ENCODE data around the gene FKBP15. TPM values are rescaled to one million over a fixed set of nuclear protein-coding genes. Genes with fewer than 3 reads are reported as not detected.
"Not testable (repeated sequence)": the region's sequence is repeated elsewhere in the genome, so short reads cannot be mapped to it uniquely, and the experiment has no call there.

FKBP15 gene
- total RNA-seq, 1 experiment from 2014 or later = 23.7 TPM

DNA sequence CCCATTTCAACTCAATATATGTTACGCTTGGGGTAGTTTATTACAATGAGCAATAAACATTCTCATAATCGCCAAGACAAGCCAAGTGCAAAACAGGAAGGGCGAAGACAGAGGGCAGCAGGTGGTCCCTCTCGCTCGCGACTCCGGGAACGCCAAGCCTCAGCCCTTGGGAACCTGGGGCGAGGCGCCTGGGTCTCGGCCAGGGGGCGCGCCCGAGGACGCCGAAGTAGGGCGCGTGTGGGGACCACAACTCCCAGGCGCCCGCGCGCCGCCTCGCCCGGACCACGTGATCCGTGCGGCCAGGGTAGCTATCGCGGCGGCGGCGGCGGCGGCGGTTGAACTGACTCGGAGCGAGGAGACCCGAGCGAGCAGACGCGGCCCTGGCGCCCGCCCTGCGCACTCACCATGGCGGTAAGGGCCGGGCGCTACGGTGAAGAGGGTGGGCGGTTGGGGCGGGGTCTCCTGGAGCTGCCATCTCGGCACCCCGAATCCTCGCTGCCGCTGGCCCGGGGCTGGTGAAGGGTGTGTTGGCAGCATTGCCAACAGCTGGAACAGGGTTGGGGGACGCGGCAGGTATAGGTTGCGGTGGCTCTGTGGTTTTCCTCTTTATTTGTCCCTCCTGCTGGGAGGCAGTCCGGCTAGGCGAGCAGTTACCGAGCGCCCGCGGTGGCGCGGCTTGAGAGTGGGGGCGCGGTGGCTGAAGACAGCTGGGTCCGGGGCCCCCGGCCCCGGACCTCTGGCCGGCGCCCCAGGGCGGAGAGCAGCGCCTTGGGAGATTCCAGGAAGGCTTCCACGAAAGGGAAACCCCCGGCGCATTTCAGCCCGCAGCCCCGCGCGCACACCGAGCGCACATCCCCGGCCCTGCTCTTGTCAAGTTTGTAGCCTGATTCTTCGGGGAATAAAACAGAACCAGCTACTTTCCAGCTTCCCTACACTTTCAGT, 70.1 kb downstream of the FKBP15 start, which contains the start of gene SLC31A2:
TSS of gene SLC31A2 (plus strand) at position 338 of the 942 bp plus-strand sequence. CDS start at position 406, 68 bp downstream.
- peak; percentile 69 for DNase-seq (ENCODE audit: low spot score)

DNA sequence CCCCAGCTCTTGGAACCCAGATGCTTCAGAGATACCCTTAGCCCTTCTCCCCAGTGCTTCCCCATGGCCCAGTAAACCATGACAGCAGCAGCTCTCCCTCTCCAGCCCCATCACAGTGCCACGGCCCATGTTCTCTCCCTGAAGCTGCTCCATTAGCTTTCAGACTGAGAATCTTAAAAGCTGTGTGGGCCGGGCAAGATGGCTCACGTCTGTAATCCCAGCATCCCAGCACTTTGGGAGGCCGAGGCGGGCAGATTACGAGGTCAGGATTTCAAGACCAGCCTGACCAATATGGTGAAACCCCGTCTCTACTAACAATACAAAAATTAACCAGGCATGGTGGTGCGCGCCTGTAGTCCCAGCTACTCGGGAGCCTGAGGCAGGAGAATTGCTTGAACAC, 71.5 kb downstream of the FKBP15 start:
- DNase-seq (ENCODE audit: low spot score) = not testable (repeated sequence)

DNA sequence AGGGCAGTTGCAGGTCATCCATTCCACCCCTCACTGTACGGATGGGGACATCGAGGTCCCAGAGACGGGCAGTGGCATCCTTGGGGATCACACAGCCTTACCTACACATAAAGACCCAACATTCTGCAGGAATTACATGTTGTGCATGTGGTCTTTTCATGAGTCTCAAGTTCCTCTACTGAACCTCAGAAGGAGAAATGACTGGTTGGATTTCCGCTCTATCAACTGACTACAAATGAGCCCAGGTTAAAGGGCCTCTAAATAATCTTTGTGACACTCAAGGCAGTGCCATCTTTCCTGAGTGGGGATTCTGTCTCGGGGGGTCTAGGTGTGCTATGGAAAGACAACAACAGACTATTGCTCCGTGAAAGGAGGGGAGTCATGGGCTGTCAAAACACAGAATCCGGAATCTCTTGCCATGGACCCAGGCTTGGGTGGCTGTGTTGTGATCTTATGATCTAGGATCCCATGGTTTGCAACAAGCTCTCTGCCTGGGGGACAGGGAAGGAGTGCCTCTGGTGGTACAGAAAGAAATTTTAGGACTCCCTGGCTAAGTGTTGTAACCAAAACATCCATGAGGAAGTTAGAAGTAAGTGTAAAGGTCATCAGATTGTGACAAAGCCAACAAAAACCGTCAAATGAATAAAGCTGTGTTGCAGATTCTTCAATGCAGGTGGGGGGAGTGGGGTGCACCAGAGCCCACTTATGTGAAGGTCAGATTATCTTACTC, 72.1 kb downstream of the FKBP15 start:
- no peak for DNase-seq (ENCODE audit: low spot score)

- DNase-seq (ENCODE audit: low spot score) = no peak
Observed at GRCh38 chr9:113148372-113148705, 72.7 kb downstream of the FKBP15 start.

DNA sequence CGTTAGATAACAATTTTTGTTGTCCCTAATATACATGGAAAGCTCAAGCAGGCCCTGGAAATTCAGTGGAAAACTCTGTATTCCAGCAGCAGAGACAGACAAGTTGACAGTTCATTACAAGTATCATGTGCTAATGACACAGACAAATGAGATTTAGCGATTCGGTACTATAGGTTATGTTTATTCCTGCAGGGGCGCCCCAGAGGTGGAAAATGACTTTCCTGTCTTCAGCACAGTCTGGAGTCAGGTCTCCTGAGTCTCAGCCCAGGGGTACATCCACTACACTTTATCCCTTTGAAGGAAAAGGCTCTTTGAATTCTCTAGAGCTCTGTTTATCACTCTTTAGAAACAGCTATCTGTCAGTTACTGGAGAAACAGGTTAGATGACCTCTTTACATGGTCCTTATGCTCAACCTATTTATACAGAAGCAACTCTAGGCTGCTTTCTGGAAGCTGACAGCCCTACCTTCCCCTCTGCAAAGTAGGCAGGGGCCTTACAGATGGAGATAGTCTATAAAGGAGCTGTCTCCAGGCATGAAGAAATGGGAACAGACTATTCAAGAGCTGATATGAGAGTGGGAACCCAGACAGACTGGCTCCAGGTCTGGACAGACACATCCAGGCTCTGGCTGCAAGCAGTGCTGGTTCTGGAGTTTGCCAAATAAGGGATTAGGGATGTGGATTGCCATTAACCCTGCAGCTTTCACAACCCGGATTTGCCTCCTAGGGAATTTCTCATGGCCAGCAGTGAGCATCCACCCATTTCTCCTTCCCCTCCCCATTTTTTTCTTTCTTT, 77.4 kb downstream of the FKBP15 start:
- DNase-seq (ENCODE audit: low spot score) = no peak

DNA sequence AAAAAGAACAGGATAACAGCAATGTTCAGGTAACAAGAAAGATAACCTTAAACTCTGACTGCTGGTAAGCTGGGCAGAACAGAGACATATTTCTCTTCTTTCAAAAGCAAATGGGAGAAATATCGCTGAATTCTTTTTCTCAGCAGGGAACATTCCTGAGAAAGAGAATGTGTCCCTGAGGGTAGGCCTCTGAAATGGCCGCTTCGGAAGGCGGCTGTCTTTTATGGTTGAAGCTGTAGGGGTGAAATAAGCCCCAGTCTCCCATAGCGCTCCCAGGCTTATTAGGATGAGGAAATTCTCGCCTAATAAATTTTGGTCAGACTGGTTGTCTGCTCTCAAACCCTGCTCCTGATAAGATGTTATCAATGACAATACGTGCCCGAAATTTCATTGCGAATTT, 80.2 kb downstream of the FKBP15 start:
- DNase-seq (ENCODE audit: low spot score) = not testable (repeated sequence)

GRCh38 chr9:113139953-113140352, 81.1 kb downstream of the FKBP15 start:
- DNase-seq (ENCODE audit: low spot score) = no peak

- no peak for DNase-seq (ENCODE audit: low spot score)
Observed at GRCh38 chr9:113139225-113139829, 81.8 kb downstream of the FKBP15 start.

GRCh38 chr9:113138760-113139159, 82.3 kb downstream of the FKBP15 start:
- DNase-seq (ENCODE audit: low spot score) = no peak

- no peak for DNase-seq (ENCODE audit: low spot score)
Observed at GRCh38 chr9:113137196-113138168, 83.6 kb downstream of the FKBP15 start.

- peak; percentile 22 for DNase-seq (ENCODE audit: low spot score)
Observed at GRCh38 chr9:113131689-113132151, 89.4 kb downstream of the FKBP15 start.

GRCh38 chr9:113129884-113130283, 91.2 kb downstream of the FKBP15 start:
- DNase-seq (ENCODE audit: low spot score) = no peak

DNA sequence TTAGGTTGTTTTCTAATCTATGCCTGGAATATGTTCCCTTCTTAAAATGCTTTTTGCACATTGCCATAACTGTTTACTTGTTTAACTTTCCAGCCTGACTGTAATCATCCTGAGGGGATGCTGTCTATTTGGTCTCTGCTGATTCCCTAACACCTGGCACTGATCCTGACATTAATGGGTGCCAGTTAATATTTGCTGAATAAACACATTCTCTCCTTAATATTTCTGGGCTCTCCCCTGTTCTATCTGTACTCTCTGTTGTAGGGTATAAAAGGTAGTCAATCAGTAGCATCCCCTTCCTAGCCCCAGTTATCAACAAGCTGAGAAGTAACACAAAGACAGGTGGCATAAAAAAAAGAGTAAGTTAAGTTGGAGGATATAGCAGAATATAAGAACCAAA, 91.6 kb downstream of the FKBP15 start:
- no peak for DNase-seq (ENCODE audit: low spot score)

- no peak for DNase-seq (ENCODE audit: low spot score)
Observed at GRCh38 chr9:113125386-113126035, 95.6 kb downstream of the FKBP15 start.

DNA sequence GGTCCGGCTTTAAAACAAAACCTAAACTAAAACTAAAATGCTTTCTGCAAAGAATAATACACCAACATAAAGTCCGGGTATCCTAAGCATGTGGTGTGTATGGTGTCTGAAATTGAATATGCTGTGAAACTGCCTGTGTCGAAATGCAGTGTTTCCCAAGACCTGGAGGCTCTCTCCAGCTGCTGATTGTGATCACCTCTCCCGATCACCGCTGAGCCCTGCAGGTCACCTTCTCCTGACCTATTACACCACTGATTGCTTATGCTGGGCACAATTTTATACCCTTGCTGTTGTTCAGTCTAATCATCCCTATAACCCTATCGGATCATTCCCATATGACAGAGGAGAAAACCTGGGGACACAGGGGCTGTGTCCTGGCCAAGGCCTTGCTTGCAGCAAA, 102.2 kb downstream of the FKBP15 start:
- not testable (repeated sequence) for DNase-seq (ENCODE audit: low spot score)

Measured in A172 (cell line).